ENCODE data around the gene SLC9C2.

- no peak for TF ChIP-seq CTCF (IDR thresholded peaks at IDR 0.05)
- TF ChIP-seq POLR2A (IDR thresholded peaks at IDR 0.05): no peak
Measured at GRCh38 chr1:173551699-173552098, 51.2 kb downstream of the SLC9C2 start.
